ENCODE measurements around the gene ELFN1. TPM values are rescaled to one million over a fixed set of nuclear protein-coding genes. Genes with fewer than 3 reads are reported as not detected.

The ELFN1 gene
- polyA plus RNA-seq, 1 donor (not counting 4 experiments of a cell fraction or from before 2014, with no cell fraction given), result 0.03 TPM

DNA sequence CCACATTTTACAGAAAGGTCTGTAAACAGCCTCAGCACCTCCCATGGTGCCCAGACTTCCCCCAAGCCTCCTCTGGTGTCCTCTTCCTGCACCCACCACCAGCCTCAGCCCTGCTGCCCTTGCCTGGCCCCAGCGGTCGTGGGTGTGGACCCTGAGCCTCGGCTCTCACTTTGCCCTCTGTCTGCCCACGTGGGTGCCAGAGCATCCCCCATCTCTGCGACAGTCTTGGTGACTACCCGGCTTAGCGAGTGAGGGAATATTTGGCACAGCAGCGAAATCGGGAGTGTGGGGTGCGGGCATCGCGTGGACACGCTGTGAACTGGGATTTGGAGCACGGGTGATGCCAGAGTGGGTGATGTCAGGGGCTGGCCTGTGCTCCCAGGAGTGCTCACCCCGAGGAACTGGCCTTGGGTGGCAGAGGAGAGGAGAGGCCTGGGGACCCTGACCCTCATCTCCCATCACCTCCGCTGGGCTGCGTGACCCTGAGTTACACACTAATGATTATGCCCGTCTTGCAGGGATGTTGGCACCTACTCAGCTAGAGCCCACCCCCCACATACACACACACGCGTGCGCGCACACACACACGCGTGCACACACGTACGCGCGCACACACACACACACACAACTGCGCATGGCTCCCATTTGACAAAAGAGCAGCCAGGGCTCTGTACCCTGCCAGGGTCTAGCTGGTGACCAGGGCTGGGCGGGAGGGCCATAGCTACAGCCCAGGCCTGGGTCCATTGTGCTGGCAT is 8.7 kb downstream of the ELFN1 start:
- H3K36me3 ChIP-seq (ENCODE audit: control insufficient read depth in 2 of 2, extremely low read depth in 1 of 2, insufficient read depth in 2 of 2, low read length in 2 of 2), result no peaks in the 10 kb centered on the region
- no peaks in the 10 kb centered on the region for H3K9me1 ChIP-seq (ENCODE audit: control insufficient read depth, extremely low read depth, insufficient read depth, low read length)
- H3K27me3 ChIP-seq (ENCODE audit: control insufficient read depth, extremely low read depth, insufficient read depth, low read length), result peaks cover 10% of the 10 kb centered on the region
- no peak overlapping the region for H3K4me2 ChIP-seq (ENCODE audit: control insufficient read depth, extremely low read depth, insufficient read depth, low read depth, low read length)
- H4K20me1 ChIP-seq (ENCODE audit: control insufficient read depth, extremely low read depth, insufficient read depth, low read length), result no peaks in the 10 kb centered on the region
- H3K9ac ChIP-seq (ENCODE audit: control insufficient read depth, extremely low read depth, insufficient read depth, low read length), result no peak overlapping the region
- H3K27ac ChIP-seq (ENCODE audit: control insufficient read depth, insufficient read depth, low read length), result no peak overlapping the region
- H3K4me3 ChIP-seq (ENCODE audit: control insufficient read depth in 2 of 3, extremely low read depth in 1 of 3, insufficient read depth in 2 of 3, low read depth in 1 of 3, low read length in 3 of 3), result no peak overlapping the region
- H3K4me1 ChIP-seq (ENCODE audit: control insufficient read depth, extremely low read depth, insufficient read depth, low read length), result no peaks in the 10 kb centered on the region
- no peak overlapping the region for H2AFZ ChIP-seq (ENCODE audit: control insufficient read depth, low read length)
- no peaks in the 10 kb centered on the region for H3K9me3 ChIP-seq (ENCODE audit: control insufficient read depth, low read depth, low read length)
- no peaks in the 10 kb centered on the region for H3K79me2 ChIP-seq (ENCODE audit: control insufficient read depth, insufficient read depth, low read length)
- dilution Hi-C loops (cut with MboI; ENCODE audit: extremely low pct_ligation_motif_present, low sequenced_read_pairs), result no loop called here
- FAIRE-seq (no peak), DNase-seq (ENCODE audit: low read depth, low spot score) (no peak)
- TF ChIP-seq EZH2 (IDR thresholded peaks at IDR 0.05; ENCODE audit: low read length), result no peak
- TF ChIP-seq, protein P1, sequence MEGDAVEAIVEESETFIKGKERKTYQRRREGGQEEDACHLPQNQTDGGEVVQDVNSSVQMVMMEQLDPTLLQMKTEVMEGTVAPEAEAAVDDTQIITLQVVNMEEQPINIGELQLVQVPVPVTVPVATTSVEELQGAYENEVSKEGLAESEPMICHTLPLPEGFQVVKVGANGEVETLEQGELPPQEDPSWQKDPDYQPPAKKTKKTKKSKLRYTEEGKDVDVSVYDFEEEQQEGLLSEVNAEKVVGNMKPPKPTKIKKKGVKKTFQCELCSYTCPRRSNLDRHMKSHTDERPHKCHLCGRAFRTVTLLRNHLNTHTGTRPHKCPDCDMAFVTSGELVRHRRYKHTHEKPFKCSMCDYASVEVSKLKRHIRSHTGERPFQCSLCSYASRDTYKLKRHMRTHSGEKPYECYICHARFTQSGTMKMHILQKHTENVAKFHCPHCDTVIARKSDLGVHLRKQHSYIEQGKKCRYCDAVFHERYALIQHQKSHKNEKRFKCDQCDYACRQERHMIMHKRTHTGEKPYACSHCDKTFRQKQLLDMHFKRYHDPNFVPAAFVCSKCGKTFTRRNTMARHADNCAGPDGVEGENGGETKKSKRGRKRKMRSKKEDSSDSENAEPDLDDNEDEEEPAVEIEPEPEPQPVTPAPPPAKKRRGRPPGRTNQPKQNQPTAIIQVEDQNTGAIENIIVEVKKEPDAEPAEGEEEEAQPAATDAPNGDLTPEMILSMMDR (optimal IDR thresholded peaks at IDR 0.05 in 1 of 3, IDR thresholded peaks at IDR 0.05 in 1 of 3, conservative IDR thresholded peaks at IDR 0.05 in 1 of 3; ENCODE audit: extremely low read depth in 1 of 3, insufficient read depth in 2 of 3, low read length in 3 of 3), result no peak

DNA sequence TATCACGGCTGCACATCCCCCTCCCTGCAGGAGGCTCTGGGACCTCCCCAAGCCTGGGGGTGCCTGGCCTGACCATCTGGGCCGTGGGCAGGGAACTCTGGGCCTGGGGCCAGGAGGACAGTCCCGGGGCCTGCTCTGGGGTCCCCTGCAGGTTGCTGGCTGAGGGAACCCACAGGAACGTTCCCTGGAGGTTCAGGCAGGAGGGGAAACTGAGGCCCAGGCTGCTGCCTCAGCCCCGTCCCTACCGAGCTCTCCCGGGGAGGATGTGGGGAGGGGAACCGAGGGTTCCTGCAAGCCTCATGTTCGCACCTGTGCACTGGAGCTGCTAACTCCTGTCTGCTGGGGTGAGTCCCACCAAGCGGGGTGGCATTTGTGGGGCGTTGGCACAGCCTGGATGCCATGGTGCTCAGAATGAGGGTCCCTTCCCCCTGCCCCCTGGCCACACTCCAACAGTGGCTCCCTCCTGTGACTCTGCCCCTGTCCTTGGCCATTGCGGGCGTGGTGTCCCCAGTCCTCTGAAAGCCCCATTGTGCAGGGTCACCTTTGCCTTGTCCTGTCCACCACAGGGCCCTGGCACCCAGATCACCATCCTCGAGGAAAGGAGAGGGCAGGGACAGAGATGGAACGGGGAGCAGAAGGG is 9.4 kb downstream of the ELFN1 start:
- Histone ChIP-seq H4K20me1 (ENCODE audit: control insufficient read depth, extremely low read depth, insufficient read depth, low read length) (no peaks in the 10 kb centered on the region), H2AFZ (ENCODE audit: control insufficient read depth, low read length) (no peak overlapping the region), H3K27ac (ENCODE audit: control insufficient read depth, insufficient read depth, low read length) (no peak overlapping the region), H3K4me1 (ENCODE audit: control insufficient read depth, extremely low read depth, insufficient read depth, low read length) (no peaks in the 10 kb centered on the region), H3K36me3 (ENCODE audit: control insufficient read depth in 2 of 2, extremely low read depth in 1 of 2, insufficient read depth in 2 of 2, low read length in 2 of 2) (no peaks in the 10 kb centered on the region), H3K9me3 (ENCODE audit: control insufficient read depth, low read depth, low read length) (no peaks in the 10 kb centered on the region), H3K9me1 (ENCODE audit: control insufficient read depth, extremely low read depth, insufficient read depth, low read length) (no peaks in the 10 kb centered on the region), H3K4me3 (ENCODE audit: control insufficient read depth in 2 of 3, extremely low read depth in 1 of 3, insufficient read depth in 2 of 3, low read depth in 1 of 3, low read length in 3 of 3) (no peak overlapping the region), H3K27me3 (ENCODE audit: control insufficient read depth, extremely low read depth, insufficient read depth, low read length) (peaks cover 10% of the 10 kb centered on the region), H3K4me2 (ENCODE audit: control insufficient read depth, extremely low read depth, insufficient read depth, low read depth, low read length) (no peak overlapping the region), H3K79me2 (ENCODE audit: control insufficient read depth, insufficient read depth, low read length) (no peaks in the 10 kb centered on the region), H3K9ac (ENCODE audit: control insufficient read depth, extremely low read depth, insufficient read depth, low read length) (no peak overlapping the region)
- dilution Hi-C loops (cut with MboI; ENCODE audit: extremely low pct_ligation_motif_present, low sequenced_read_pairs), result no loop called here
- FAIRE-seq (no peak), DNase-seq (ENCODE audit: low read depth, low spot score) (no peak)
- TF ChIP-seq EZH2 (IDR thresholded peaks at IDR 0.05; ENCODE audit: low read length), result no peak
- TF ChIP-seq, protein P1 (optimal IDR thresholded peaks at IDR 0.05 in 1 of 3, IDR thresholded peaks at IDR 0.05 in 1 of 3, conservative IDR thresholded peaks at IDR 0.05 in 1 of 3; ENCODE audit: extremely low read depth in 1 of 3, insufficient read depth in 2 of 3, low read length in 3 of 3), result no peak

Measured in keratinocyte (primary cell).